ENCODE measurements around the gene OPCML. TPM values are rescaled to one million over a fixed set of nuclear protein-coding genes. Genes with fewer than 3 reads are reported as not detected.

OPCML gene
- total and polyA plus RNA-seq, 5 donors = 0.14 to 2.8 (median 1.1) TPM

- 56% methylated on average over 21 of the region's 21 CpGs for WGBS
- Histone ChIP-seq H3K27me3 (ENCODE audit: control insufficient read depth, insufficient read depth) (no peaks in the 10 kb centered on the region), H3K4me3 (ENCODE audit: low read length) (no peak overlapping the region), H3K27ac (ENCODE audit: low read length) (no peak overlapping the region), H3K4me1 (ENCODE audit: control insufficient read depth, insufficient read depth, low read length) (no peaks in the 10 kb centered on the region), H3K9me3 (ENCODE audit: control insufficient read depth, low read length) (no peaks in the 10 kb centered on the region)
- peak in 1 of 3 donors; percentile 57 for DNase-seq
- ATAC-seq = peak; percentile 47 to 50
- intact Hi-C loops (cut with DNase I) = no loop called here
Observed at GRCh38 chr11:132960273-132961078, 571.8 kb downstream of the OPCML start.

GRCh38 chr11:132959693-132960092 is 572.6 kb downstream of the OPCML start:
- Histone ChIP-seq H3K4me1 (ENCODE audit: control insufficient read depth, insufficient read depth, low read length) (no peaks in the 10 kb centered on the region), H3K4me3 (ENCODE audit: low read length) (no peak overlapping the region), H3K27ac (ENCODE audit: low read length) (no peak overlapping the region), H3K27me3 (ENCODE audit: control insufficient read depth, insufficient read depth) (no peaks in the 10 kb centered on the region), H3K9me3 (ENCODE audit: control insufficient read depth, low read length) (no peaks in the 10 kb centered on the region)
- no peak for DNase-seq
- ATAC-seq = peak; percentile 19 to 55
- WGBS = 27% methylated on average over 3 of the region's 3 CpGs
- intact Hi-C loops (cut with DNase I) = no loop called here

- Histone ChIP-seq H3K27ac (ENCODE audit: low read length) (no peak overlapping the region), H3K27me3 (ENCODE audit: control insufficient read depth, insufficient read depth) (no peaks in the 10 kb centered on the region), H3K9me3 (ENCODE audit: control insufficient read depth, low read length) (no peaks in the 10 kb centered on the region), H3K4me3 (ENCODE audit: low read length) (no peak overlapping the region), H3K4me1 (ENCODE audit: control insufficient read depth, insufficient read depth, low read length) (no peaks in the 10 kb centered on the region)
- DNase-seq (no peak), ATAC-seq (no peak)
- intact Hi-C loops (cut with DNase I) = no loop called here
- WGBS = 87% methylated on average over 2 of the region's 2 CpGs
Observed at GRCh38 chr11:132957881-132958280, 574.4 kb downstream of the OPCML start.

GRCh38 chr11:132948252-132948651 is 584.0 kb downstream of the OPCML start:
- peaks cover 2% of the 10 kb centered on the region for H3K4me1 ChIP-seq (ENCODE audit: control insufficient read depth, insufficient read depth, low read length)
- DNase-seq (no peak), ATAC-seq (no peak)
- H3K27me3 ChIP-seq (ENCODE audit: control insufficient read depth, insufficient read depth) = no peaks in the 10 kb centered on the region
- no peak overlapping the region for H3K27ac ChIP-seq (ENCODE audit: low read length)
- intact Hi-C loops (cut with DNase I) = loop anchor here in 1 of 4 donors (10.0 kb wide), 2 partner anchors 1083 to 1203 kb away; no protein-coding TSS in a partner anchor
- H3K9me3 ChIP-seq (ENCODE audit: control insufficient read depth, low read length) = no peaks in the 10 kb centered on the region
- 98% methylated on average over 1 of the region's 1 CpG for WGBS
- no peak overlapping the region for H3K4me3 ChIP-seq (ENCODE audit: low read length)

GRCh38 chr11:132944569-132944944 is 587.7 kb downstream of the OPCML start:
- Histone ChIP-seq H3K27ac (ENCODE audit: low read length) (no peak overlapping the region), H3K9me3 (ENCODE audit: control insufficient read depth, low read length) (no peaks in the 10 kb centered on the region), H3K27me3 (ENCODE audit: control insufficient read depth, insufficient read depth) (peaks cover 2% of the 10 kb centered on the region), H3K4me3 (ENCODE audit: low read length) (no peak overlapping the region), H3K4me1 (ENCODE audit: control insufficient read depth, insufficient read depth, low read length) (peaks cover 2% of the 10 kb centered on the region)
- ATAC-seq = no peak
- intact Hi-C loops (cut with DNase I) = loop anchor here in 1 of 4 donors (5.0 to 10.0 kb wide), 3 partner anchors 118 to 1200 kb away; no protein-coding TSS in a partner anchor
- no peak for DNase-seq
- WGBS = 44% methylated on average over 9 of the region's 9 CpGs

GRCh38 chr11:132943706-132944568 is 588.4 kb downstream of the OPCML start:
- Histone ChIP-seq H3K27ac (ENCODE audit: low read length) (no peak overlapping the region), H3K27me3 (ENCODE audit: control insufficient read depth, insufficient read depth) (peaks cover 2% of the 10 kb centered on the region), H3K4me3 (ENCODE audit: low read length) (peak overlapping the region; percentile 59), H3K9me3 (ENCODE audit: control insufficient read depth, low read length) (no peaks in the 10 kb centered on the region), H3K4me1 (ENCODE audit: control insufficient read depth, insufficient read depth, low read length) (peaks cover 2% of the 10 kb centered on the region)
- WGBS = 2% methylated on average over 104 of the region's 104 CpGs
- ATAC-seq (peak; percentile 38 to 50), DNase-seq (peak in 1 of 3 donors; percentile 45)
- intact Hi-C loops (cut with DNase I) = loop anchor here in 1 of 4 donors (5.0 to 10.0 kb wide), 3 partner anchors 118 to 1199 kb away; no protein-coding TSS in a partner anchor

- 2% methylated on average over 17 of the region's 17 CpGs for WGBS
- ATAC-seq (no peak), DNase-seq (no peak)
- Histone ChIP-seq H3K27ac (ENCODE audit: low read length) (no peak overlapping the region), H3K4me1 (ENCODE audit: control insufficient read depth, insufficient read depth, low read length) (peaks cover 2% of the 10 kb centered on the region), H3K4me3 (ENCODE audit: low read length) (peak overlapping the region; percentile 59), H3K9me3 (ENCODE audit: control insufficient read depth, low read length) (no peaks in the 10 kb centered on the region), H3K27me3 (ENCODE audit: control insufficient read depth, insufficient read depth) (peaks cover 2% of the 10 kb centered on the region)
- intact Hi-C loops (cut with DNase I) = loop anchor here in 1 of 4 donors (5.0 to 10.0 kb wide), 3 partner anchors 119 to 1199 kb away; no protein-coding TSS in a partner anchor
Observed at GRCh38 chr11:132943357-132943705, 589.0 kb downstream of the OPCML start.

GRCh38 chr11:132942611-132943356 is 589.5 kb downstream of the OPCML start:
- Histone ChIP-seq H3K4me3 (ENCODE audit: low read length) (no peak overlapping the region), H3K9me3 (ENCODE audit: control insufficient read depth, low read length) (no peaks in the 10 kb centered on the region), H3K4me1 (ENCODE audit: control insufficient read depth, insufficient read depth, low read length) (peaks cover 2% of the 10 kb centered on the region), H3K27me3 (ENCODE audit: control insufficient read depth, insufficient read depth) (peaks cover 2% of the 10 kb centered on the region), H3K27ac (ENCODE audit: low read length) (no peak overlapping the region)
- ATAC-seq (peak; percentile 35 to 61), DNase-seq (no peak)
- WGBS = 34% methylated on average over 42 of the region's 42 CpGs
- intact Hi-C loops (cut with DNase I) = loop anchor here in 1 of 4 donors (5.0 to 10.0 kb wide), 3 partner anchors 120 to 1198 kb away; no protein-coding TSS in a partner anchor

GRCh38 chr11:132941761-132942160 is 590.5 kb downstream of the OPCML start:
- peaks cover 2% of the 10 kb centered on the region for H3K27me3 ChIP-seq (ENCODE audit: control insufficient read depth, insufficient read depth)
- 58% methylated on average over 3 of the region's 3 CpGs for WGBS
- H3K9me3 ChIP-seq (ENCODE audit: control insufficient read depth, low read length) = no peaks in the 10 kb centered on the region
- DNase-seq (no peak), ATAC-seq (no peak)
- intact Hi-C loops (cut with DNase I) = loop anchor here in 1 of 4 donors (5.0 to 10.0 kb wide), 3 partner anchors 121 to 1197 kb away; no protein-coding TSS in a partner anchor
- H3K4me3 ChIP-seq (ENCODE audit: low read length) = no peak overlapping the region
- no peak overlapping the region for H3K27ac ChIP-seq (ENCODE audit: low read length)
- H3K4me1 ChIP-seq (ENCODE audit: control insufficient read depth, insufficient read depth, low read length) = peaks cover 2% of the 10 kb centered on the region

- DNase-seq (no peak), ATAC-seq (no peak)
- peaks cover 2% of the 10 kb centered on the region for H3K27me3 ChIP-seq (ENCODE audit: control insufficient read depth, insufficient read depth)
- intact Hi-C loops (cut with DNase I) = loop anchor here in 1 of 4 donors (5.0 to 10.0 kb wide), 3 partner anchors 121 to 1196 kb away; no protein-coding TSS in a partner anchor
- no peaks in the 10 kb centered on the region for H3K9me3 ChIP-seq (ENCODE audit: control insufficient read depth, low read length)
- 50% methylated on average over 4 of the region's 4 CpGs for WGBS
- no peak overlapping the region for H3K4me3 ChIP-seq (ENCODE audit: low read length)
- H3K27ac ChIP-seq (ENCODE audit: low read length) = no peak overlapping the region
- H3K4me1 ChIP-seq (ENCODE audit: control insufficient read depth, insufficient read depth, low read length) = peaks cover 2% of the 10 kb centered on the region
Observed at GRCh38 chr11:132941024-132941646, 591.2 kb downstream of the OPCML start.

Measured in right cardiac atrium (tissue), 5 donors.